SIG-M5 treated with dmso at 0.1 percent for 504 hours (cell line): ENCODE results near the gene TOR1A.

ENCODE experiments used
- DNase-seq: peaks from one replicate; lab custom pipeline; 2025; ENCODE audit not compliant: unreplicated experiment; lab: John Stamatoyannopoulos, UW

Gene TOR1A

DNA sequence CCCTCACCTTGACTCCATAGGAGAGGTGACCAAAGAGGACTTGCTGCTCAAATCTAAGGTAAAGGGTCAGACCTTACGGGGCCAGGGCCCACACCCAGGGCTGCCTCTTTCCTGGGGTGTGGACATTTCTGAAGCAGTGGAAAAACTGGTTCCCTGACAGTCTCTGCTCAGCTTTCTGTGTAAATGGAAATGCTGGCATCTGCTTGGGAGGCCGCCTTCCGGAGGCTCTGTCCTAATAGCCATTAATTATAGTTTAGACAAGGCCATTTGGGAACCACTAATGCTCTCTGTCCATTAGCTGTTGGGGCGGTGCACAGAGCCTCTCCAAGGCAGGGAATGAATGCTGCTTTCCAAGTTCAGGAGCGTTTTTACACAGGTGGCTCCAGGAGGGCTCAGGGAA is 28.6 kb upstream of the TOR1A start:
- peak; percentile 2 for DNase-seq

GRCh38 chr9:129851821-129852220 is 27.9 kb upstream of the TOR1A start:
- DNase-seq = no peak

DNA sequence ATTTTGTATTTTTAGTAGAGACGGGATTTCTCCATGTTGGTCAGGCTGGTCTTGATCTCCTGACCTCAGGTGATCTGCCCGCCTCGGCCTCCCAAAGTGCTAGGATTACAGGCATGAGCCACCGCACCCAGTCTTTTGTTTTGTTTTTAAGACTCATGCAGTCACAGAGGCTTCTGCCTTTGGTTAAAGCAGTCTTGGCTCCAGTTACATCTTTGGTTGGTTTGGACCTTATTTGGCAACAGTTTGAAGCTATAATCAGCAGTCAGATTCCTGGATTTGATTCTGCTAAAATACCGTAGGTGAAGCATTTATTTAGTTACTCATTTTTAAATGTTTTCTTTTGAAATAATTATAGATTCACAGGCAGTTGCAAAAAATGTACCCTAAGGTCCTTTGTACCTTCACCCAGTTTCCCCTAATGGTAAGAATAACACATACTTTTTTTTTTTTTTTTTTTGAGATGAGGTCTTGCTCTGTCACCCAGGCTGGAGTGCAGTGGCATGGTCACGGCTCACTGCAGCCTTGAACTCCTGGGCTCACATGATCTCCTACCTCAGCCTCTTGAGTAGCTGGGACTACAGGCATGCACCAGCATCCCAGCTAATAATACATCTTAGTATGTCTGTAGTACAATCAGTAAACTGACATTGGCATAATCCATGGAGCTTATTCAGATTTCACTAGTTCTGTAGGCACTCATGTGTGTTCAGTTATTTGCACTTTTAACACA is 27.1 kb upstream of the TOR1A start:
- DNase-seq = no peak

DNA sequence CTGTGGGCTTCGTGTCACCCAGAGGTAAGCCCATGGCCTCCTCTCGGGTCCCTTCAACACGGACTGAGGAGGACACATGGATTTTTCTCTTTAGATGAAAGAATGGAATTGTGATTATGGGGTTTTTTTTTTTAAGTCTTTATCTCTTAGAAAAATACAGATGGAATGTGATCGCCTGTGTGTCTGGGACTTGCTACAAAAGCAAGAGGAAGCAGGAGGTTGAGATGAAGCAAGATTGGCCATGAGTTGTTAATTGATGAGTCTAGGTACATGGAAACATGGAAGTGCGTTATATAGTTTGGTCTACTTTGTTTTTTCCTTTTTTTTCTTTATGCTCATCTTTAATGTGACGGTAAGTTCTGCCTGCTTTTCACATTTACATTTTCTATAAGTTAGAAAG is 26.0 kb upstream of the TOR1A start:
- no peak for DNase-seq

- no peak for DNase-seq
These were observed 24.9 kb upstream of the TOR1A start for GRCh38 chr9:129848712-129849441.

DNA sequence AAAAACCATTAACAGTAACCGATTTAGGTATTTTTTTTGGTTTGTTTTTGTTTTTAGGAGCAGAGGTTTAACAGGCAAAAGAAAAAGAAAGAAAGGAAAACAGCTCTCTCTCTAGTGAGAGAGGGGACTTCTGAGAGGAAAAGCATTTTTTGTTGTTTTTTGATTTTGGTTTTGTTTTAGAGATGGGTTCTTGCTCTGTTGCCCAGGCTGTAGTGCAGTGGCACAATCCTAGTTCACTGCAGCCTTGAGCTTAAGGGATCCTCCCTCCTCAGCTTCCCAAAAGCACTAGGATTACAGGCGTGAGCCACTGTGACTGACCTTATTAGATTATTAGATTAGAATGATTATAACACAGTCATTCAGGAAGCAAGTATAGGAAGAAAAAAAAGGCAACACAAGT is 21.4 kb upstream of the TOR1A start:
- no peak for DNase-seq

- no peak for DNase-seq
These were observed 17.1 kb upstream of the TOR1A start for GRCh38 chr9:129841071-129841470.

DNA sequence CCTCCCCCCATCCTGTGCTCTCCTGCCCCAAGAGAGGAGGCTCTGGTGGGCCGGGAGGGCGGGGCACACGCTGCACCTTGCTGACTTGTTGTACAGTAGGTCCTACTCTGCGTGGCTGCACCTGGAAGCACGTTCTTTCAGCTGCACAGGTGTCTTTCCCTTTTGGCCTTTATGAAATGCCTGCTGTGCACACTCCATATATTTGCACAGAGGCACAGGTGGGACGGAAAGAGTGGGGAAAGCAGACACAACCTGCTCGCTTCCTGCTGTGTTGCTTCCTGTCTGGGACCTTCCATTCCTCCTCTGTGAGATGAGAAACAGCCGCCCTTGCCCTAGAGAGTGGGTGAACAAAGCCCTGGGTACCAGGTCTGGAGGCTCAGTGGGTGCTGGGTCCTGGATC is 16.1 kb upstream of the TOR1A start:
- DNase-seq = no peak

DNA sequence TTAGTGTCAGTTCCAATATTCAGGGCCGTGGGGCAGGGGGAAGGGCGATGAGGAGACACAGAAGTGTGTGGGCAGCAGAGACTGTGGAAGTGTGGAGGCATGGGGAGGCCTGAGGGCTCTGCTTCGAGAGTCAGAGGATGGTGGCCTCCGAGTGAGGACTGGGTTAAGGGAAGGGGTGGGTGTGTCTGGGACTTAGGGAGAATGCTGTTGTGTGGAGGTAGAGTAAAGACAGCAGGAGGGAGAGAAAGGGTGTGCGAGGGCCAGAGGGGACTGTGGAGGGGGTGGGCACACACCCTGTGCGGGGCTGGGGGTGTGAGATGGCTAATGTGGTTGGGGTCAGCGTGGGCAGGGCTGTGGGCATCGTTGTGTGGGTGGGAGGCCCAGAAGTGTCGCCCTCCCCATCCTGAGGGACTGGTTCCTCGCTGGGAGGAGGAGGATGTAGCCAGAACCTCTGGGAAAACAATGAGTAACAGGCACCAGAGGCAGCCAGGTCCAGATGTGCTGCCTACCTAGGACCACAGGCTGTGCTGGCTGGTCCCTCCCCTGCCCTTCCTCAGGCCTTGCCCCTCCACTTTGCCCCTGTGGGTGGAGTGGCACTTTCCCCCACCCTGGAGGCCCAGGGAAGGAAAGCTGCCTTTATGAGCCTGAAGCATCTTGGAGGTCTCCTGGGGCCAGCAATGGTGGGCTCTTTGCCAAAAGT is 15.5 kb upstream of the TOR1A start:
- DNase-seq = no peak

GRCh38 chr9:129838707-129839259 is 14.8 kb upstream of the TOR1A start:
- DNase-seq = no peak

DNA sequence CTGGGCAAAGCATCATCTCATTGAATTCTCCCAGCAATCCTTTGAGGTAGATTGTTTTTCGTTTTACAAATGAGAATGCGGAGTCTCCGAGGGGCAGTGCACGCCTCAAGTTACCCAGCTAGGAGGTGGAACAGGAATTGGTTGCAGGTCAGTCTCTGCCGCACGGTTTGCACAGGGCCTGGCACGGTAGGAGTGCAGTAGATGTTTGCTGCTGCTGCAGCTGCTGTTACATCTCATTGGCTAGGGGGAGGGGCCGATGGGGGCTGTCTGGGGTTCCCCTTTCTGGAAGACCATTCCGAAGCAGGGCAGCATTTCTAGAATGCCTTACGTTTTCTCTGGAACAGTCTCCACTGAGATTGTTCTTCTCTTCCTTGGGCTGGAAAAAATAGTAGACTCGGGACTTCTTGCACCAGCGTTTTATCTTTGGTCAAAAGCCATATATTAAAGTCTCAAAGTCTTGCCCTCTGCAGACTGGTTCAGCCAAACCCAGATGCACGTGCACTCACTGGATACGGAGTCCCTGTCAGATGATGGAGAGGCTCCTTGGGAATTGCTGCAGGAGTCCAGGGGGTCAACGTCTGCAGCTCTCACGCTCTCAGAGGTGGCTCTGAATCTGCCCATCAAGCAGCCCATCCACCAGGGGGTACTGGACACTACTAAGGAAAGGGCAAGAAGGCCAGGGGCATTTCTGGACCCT is 12.5 kb upstream of the TOR1A start:
- peak; percentile 8 for DNase-seq

GRCh38 chr9:129835860-129836223 is 11.9 kb upstream of the TOR1A start:
- no peak for DNase-seq

DNA sequence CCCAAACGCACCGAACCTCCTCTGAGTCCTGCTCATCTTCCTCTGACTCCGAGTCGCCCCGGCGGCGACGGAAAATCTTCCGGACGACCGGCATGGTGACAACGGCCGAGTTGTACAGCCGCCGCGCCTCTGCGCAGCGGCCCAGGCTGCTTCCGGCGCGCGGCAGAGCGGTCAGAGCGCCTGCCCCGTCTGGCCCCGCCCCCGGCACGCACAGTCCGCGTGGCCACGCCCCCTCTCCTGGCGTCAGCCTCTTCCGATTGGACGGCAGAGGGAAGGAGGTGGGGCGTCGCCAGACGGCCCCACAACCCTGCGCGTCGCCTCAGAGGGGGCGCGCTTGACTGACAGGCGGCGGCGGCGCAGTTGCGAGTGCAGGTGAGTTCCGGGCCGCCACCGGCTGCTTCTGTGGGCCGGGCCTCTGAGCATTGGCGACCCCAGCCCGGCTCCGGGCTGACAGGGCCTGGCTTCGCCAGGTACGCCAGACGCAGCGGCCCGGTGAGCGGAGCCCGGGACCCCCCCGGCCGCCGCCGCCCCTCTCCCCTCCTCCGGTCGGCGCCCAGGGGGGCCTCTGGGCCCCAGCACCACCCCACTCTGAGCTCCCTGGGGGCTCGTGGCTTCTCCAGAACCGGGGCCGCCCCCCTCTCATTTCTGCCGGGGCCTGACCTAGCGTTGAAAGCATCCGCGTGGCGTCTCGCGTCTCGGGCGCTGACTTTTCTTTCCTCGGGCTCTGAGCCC is 11.4 kb upstream of the TOR1A start, which contains the start of the genes C9orf78 and USP20:
C9orf78 (minus strand) TSS at position 148 of the 732 bp plus-strand sequence; CDS start at position 94, 54 bp downstream.
USP20 (plus strand) TSS at position 331 of the 732 bp plus-strand sequence. CDS start 17,098 bp downstream, outside the sequence.
- peak; percentile 92 for DNase-seq

DNA sequence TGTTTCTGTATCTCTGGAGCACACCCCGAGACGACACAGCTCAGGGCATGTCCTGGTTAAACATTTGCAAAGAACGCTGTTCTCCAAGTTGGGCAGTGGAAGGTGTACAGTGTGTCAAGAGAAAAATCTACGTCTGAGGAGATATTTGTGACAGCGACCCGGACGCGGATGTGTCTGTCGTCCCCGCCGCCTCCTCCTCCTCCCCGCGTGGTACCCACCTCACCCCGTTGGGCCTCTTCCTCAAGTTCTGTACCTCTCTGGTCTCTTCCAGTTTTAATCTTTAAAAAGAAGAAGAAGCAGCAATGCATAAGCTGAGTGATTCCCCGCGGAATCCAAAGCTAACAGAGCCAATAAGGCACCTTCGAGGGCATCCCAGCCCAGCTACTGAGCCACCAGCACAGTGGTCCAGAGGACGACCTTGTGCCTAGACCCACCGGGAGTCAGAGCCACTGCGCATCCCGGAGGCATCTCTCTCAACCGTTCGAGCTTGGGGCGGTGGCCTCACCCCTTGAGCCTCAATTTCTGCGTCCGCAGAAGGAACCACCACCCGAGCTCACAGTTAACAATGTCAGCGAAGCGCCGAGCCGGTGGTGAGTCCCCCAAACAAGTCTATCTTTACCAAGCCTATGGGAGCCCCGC is 10.7 kb upstream of the TOR1A start:
- DNase-seq = peak; percentile 34

DNA sequence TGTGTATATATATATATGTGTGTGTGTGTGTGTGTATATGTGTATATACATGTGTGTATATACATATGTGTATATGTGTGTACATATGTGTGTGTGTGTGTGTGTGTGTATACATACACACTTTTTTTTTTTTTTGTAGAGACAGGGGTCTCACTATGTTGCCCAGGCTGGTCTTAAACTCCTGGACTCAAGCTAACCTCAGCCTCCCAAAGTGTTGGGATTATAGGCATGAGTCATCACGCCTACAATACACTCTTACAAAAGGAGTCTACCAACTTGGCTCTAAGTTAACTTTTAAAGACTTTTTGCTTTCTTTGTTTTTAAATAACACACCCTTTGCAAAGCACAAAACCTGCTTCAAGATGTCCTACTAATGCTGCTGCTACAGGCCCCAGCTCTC is 9.0 kb upstream of the TOR1A start:
- no peak for DNase-seq

DNA sequence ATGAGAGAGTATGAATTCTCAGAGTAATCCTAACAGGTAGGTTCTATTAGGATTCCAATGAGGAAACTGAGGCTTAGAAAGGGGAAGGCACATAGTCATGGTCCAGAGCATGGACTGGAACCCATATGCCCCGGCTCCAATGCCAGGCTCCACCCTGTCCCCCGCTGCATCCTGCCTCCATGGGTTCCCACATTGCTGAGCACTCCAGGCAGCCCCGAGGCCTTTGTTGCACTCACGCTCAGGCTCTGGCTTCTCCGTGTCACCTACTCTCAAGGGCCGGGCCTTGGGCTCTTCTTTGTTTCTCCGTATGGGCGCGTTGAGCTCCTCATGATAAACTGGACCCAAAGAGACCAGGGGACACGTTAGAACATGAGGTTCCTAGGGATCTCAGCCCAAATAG is 5.0 kb upstream of the TOR1A start:
- no peak for DNase-seq

DNA sequence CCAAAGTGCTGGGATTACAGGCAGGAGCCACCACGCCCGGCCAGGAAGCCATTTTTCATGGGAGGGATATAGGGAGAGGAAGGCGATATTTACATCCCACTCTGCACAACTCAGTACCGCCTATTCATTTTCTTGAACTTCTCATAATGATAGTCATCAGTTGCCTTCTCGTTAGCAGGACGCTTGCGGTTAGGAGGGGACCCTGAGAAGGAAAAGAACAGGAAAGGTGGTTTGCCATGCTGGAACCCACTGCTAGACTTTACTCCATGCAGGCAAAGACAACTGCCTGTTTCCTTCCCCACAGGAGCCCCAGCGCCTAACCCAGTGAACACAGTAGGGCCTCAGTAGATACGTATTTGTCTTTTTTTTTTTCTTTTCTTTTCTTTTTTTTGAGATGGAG is 4.1 kb upstream of the TOR1A start:
- DNase-seq = no peak

- no peak for DNase-seq
These were observed 2.8 kb upstream of the TOR1A start for GRCh38 chr9:129826759-129827158.

DNA sequence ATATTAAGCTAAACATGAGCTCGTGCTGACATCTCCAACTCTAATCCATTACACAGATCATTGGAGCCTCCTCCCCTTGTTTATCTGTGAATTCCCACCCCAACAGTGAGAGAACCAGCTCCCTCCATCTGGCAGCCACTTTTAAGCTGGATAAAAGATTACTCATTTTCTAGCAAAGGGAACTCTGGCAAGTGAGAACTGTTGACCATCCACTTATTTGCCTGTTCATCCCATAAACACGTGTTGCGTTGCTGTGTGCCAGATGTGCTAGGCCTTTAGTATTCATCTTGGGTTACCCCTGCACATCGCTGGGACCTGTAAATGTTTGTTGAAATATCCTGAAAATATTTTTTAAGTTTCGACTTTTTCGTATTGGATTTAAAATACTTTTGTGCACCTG is 2.4 kb upstream of the TOR1A start:
- DNase-seq = no peak

DNA sequence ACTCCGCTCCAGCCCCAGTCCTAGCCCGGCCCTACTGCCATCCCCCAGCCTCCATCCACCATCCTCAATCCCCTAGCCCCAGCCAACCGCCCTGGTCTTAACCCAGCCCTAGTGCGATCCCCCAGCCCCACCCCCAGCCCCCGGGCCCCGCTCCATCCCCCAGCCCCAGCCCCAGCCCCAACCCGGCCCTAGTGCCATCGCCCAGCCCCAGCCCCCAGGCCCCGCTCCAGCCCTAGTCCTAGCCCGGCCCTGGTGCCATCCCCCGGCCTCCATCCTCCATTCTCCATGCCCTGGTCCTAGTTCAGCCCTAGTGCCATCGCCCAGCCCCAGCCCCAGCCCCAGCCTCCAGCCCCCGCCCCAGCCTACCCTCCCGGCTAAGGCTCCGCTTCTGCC is 398 bp downstream of the TOR1A start:
- DNase-seq = no peak
